ENCODE data around the gene HINT1.
A peak's percentile ranks its signal among the peaks of the same experiment; 100 is the strongest.

The HINT1 gene

DNA sequence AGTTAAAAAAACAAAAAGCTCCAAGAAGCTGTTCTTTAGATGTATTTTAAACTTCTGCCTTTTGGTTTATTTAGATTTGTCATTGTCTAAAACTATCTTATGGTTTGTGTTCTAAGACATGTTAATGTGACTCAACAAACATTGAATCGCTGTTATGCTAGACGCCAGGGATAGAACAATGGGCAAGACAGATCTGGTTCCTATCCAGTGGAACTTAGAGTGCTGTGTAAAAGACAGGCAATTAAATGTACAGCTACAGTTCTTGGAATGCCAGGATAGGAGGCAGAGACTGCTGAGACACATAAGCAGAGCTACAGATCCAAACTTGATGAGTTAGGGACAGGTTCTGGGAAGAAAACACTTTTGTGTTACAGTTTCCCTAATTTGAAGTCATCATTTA lies 28.1 kb upstream of the HINT1 start:
- DNase-seq (ENCODE audit: low spot score in 2 of 2), result no peak
- H3K9me3 Mint-ChIP-seq, result no peaks in the 10 kb centered on the region
- H3K4me3 Mint-ChIP-seq, result no peak overlapping the region
- peaks cover 8% of the 10 kb centered on the region for H3K36me3 Mint-ChIP-seq
- no peak for ATAC-seq
- H3K4me1 Mint-ChIP-seq, result no peaks in the 10 kb centered on the region
- H3K27ac Mint-ChIP-seq, result no peak overlapping the region

DNA sequence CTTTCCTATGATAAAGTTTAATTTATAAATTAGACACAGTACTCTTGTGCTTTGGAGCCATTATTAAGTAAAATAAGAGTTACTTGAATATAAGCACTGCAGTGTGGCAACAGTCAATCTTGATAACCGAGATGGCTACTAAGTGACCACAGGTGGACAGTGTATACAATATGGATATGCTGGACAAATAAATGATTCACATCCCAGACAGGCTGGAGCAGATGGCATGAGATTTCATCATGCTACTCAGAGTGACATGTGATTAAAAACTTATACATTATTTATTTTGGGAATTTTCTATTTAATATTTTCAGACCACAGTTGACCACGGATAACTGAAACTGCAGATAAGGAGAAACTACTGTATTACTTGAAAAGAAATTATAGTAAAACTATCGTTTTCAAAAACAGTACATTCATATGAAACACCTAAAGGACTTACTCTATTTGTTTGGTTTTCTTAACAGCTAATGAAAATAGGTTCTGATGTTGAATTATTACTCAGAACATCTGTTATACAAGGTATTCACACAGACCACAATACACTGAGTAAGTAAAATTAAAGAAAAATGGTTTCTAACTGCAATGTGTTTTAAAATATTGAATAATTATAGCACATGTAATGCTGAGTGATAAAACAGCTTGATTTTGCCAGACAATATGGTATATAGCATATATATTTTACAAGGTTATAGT lies 21.7 kb upstream of the HINT1 start:
- H3K4me3 Mint-ChIP-seq, result no peak overlapping the region
- H3K27ac Mint-ChIP-seq, result no peak overlapping the region
- DNase-seq (ENCODE audit: low spot score in 2 of 2), result no peak
- no peaks in the 10 kb centered on the region for H3K4me1 Mint-ChIP-seq
- no peaks in the 10 kb centered on the region for H3K9me3 Mint-ChIP-seq
- H3K36me3 Mint-ChIP-seq, result peaks cover 17% of the 10 kb centered on the region
- ATAC-seq, result no peak

DNA sequence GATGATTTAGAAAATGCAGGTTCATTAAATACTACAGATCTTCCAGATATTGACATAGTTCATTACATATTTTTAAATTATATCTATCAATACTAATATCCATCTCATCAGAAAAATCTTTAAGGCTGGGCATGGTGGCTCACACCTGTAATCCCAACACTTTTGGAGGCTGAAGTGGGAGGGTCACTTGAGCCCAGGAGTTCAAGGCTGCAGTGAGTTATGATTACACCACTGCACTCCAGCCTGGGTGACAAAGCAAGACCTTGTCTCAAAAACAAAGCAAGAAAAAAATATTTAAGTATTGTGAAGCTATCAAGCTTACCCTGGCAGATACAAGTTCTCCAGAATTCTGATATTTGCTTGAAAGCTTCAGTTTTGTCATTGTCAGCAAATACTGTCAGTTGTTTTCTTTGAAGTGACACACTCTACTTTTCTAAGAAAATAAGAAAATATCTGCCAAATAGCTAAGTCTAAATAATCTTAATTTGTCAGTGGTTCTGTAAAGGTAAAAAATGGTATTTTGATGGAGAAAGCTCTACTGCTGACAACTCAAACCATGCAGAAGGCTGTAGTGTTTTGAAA lies 20.6 kb upstream of the HINT1 start:
- Mint-ChIP-seq H3K27ac (no peak overlapping the region), H3K36me3 (peaks cover 17% of the 10 kb centered on the region), H3K4me3 (no peak overlapping the region), H3K4me1 (no peaks in the 10 kb centered on the region), H3K9me3 (no peaks in the 10 kb centered on the region)
- ATAC-seq, result no peak
- no peak for DNase-seq (ENCODE audit: low spot score in 2 of 2)

DNA sequence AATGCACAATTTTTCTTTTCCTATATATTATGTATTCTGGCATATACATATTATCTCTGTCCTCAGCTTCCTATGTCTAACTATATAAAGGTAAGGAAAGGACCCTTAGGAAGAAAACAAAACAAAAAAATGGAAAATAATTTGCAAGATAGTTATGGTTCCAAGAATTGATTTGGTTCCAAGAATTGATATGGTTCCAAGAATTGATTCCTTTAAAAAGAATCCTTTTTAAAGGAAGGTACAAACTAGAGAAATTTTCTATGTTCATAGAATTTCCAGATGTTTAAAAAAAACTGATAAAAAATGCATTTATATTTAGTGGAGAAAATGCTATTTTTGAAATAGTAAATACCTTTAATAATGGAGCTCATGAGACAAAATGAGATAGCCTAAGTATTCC lies 17.8 kb upstream of the HINT1 start:
- peaks cover 6% of the 10 kb centered on the region for H3K36me3 Mint-ChIP-seq
- ATAC-seq (no peak), DNase-seq (ENCODE audit: low spot score in 2 of 2) (no peak)
- no peaks in the 10 kb centered on the region for H3K9me3 Mint-ChIP-seq
- no peak overlapping the region for H3K4me3 Mint-ChIP-seq
- no peak overlapping the region for H3K27ac Mint-ChIP-seq
- H3K4me1 Mint-ChIP-seq, result peaks cover 6% of the 10 kb centered on the region

DNA sequence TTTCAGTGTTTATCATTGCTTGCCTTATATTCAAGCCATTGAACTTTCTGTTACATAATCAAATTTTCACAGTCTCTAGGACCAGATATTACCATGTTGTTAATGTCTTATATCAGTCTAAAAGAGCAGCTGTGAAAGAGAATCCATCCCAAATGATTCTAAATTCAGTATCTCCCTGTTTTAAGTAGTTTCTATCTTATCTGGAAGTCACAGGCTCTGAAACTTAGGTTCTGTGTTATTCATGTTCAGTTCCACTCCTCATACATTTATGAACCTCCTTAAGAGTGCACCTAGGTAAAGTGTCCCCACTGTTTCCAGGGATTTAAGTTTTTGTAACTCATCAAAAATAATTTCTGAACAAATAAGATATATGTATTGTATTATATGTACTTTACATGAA lies 15.4 kb upstream of the HINT1 start:
- no peak for DNase-seq (ENCODE audit: low spot score in 2 of 2)
- H3K4me3 Mint-ChIP-seq, result no peak overlapping the region
- no peak overlapping the region for H3K27ac Mint-ChIP-seq
- no peaks in the 10 kb centered on the region for H3K9me3 Mint-ChIP-seq
- H3K4me1 Mint-ChIP-seq, result peaks cover 15% of the 10 kb centered on the region
- no peak for ATAC-seq
- H3K36me3 Mint-ChIP-seq, result peaks cover 5% of the 10 kb centered on the region

DNA sequence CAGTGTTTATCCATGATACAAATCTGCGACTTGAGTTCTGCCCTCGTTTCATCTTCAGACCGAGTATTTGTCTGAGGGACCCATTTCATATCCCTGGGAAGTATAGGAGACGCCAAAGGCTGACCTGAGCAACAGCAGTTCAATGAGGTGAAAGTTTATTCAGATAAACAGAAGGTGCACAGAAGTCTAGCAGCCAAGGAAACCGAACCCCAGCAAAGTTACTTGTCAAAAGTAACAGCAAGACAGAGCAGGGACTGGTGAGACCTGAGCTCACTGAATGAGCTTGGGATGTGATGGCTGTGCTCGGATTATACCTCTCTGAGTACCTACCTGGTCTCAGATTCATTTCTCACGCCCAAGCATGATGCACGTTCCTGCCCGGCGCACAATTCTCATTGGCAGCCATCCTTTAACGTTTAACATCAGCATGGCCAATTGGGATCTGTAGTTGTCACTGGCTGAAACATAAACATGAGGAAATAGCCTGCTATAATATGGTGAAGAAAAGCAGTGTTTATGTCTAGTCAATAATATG lies 6.3 kb upstream of the HINT1 start:
- peak in 1 of 2 donors; percentile 59 for DNase-seq (ENCODE audit: low spot score in 2 of 2)
- H3K36me3 Mint-ChIP-seq, result no peaks in the 10 kb centered on the region
- H3K4me3 Mint-ChIP-seq, result peak overlapping the region; percentile 97
- H3K9me3 Mint-ChIP-seq, result no peaks in the 10 kb centered on the region
- peak overlapping the region; percentile 96 for H3K27ac Mint-ChIP-seq
- no peak for ATAC-seq
- H3K4me1 Mint-ChIP-seq, result peaks cover 15% of the 10 kb centered on the region

DNA sequence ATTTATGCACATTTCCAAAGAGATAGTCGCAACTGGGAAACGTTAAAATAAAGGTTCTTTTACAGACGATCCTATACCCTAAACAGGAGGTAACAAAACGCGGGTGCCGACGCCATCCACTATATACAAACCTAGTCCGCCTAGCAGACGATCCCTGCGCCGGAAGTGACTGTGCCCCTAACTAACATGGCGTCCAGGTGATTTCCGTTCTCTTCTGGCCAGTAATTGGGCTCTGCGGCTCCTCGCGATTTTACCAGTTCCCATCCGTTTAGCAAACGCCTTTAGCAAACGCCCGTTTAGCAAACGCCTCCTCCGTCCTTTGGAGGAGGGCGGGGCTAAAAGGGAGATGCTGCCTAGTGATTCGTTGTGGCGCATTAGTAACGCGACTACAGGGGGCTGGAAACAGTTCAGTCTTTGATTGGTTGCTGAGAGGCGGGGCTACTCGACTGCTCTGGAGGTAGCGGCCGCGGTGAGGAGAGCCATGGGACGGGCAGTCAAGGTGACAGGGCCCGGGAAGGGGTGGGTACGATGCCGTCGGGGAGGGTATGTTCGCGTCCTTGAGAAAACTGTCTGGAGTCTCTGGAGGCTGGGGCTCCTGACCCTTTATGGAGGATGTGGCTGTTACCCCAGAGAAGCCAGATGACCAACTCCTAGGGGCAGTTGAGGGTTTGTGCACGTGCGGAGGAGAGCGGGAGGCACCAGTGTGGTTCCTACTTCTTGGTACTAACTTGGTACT lies 5.7 kb upstream of the HINT1 start, which contains the start of gene LYRM7:
TSS of gene LYRM7 (plus strand) at position 405 of the 736 bp plus-strand sequence. CDS start at position 482, 77 bp downstream.
- Mint-ChIP-seq H3K36me3 (peaks cover 4% of the 10 kb centered on the region), H3K4me1 (peaks cover 18% of the 10 kb centered on the region), H3K27ac (peak within 1 kb of the TSS; percentile 96), H3K9me3 (no peaks in the 10 kb centered on the region), H3K4me3 (peak within 1 kb of the TSS; percentile 97)
- peak; percentile 97 for ATAC-seq
- peak; percentile 78 to 95 for DNase-seq (ENCODE audit: low spot score in 2 of 2)

DNA sequence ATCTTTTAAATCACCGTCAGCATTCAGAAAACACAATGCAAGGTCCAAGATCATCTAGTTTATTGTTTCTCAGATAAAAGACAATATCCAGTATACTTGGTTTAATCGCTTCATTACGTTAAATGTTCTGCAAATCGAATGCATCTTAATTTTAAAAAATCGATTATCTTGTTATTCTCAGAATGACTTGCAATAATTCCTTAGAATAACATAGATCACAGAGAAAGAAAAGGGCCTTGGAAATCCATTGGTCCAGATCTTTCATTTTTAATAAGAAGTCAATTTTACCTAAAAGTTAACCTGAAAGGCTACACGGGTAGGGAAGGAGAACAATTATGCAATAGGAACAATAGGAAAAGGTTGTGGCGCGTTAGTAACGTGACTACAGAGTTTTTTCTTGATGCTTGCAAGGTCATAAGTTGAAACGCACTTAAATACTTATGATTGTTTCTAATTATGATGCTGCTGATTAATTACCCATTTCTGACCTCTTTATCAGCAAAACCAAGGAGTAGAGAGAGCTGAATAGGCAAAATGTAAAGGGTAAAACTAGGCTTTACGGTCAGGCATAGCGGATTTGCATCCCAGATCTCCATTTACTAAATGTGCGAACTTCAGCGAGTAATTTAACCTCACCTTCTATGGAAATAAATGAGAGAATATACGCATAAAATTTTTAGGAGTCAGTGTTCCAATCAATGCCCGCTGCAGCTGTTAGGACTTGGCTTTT lies 4.9 kb upstream of the HINT1 start:
- H3K27ac Mint-ChIP-seq, result peak overlapping the region; percentile 96
- H3K4me1 Mint-ChIP-seq, result peaks cover 22% of the 10 kb centered on the region
- H3K9me3 Mint-ChIP-seq, result no peaks in the 10 kb centered on the region
- peak overlapping the region; percentile 97 for H3K4me3 Mint-ChIP-seq
- DNase-seq (ENCODE audit: low spot score in 2 of 2) (no peak), ATAC-seq (no peak)
- peaks cover 12% of the 10 kb centered on the region for H3K36me3 Mint-ChIP-seq

DNA sequence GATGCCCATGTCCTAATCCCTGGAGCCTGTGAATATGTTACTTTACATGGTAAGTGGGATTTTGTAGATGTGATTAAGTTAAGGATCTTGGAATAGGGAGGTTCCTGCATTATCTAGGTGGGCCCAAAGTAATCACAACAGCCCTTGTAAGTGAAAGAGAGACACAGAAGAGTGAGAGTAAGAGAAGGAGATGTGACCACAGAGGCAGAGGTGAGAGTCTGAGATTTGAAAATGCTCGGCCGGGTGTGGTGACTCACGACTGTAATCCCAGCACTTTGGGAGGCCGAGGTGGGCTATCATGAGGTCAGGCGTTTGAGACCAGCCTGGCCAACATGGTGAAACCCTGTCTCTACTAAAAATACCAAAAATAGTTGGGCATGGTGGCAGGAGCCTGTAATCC lies 2.6 kb upstream of the HINT1 start:
- Mint-ChIP-seq H3K36me3 (peaks cover 35% of the 10 kb centered on the region), H3K27ac (no peak overlapping the region), H3K9me3 (no peaks in the 10 kb centered on the region), H3K4me1 (peaks cover 31% of the 10 kb centered on the region), H3K4me3 (no peak overlapping the region)
- ATAC-seq (no peak), DNase-seq (ENCODE audit: low spot score in 2 of 2) (no peak)

DNA sequence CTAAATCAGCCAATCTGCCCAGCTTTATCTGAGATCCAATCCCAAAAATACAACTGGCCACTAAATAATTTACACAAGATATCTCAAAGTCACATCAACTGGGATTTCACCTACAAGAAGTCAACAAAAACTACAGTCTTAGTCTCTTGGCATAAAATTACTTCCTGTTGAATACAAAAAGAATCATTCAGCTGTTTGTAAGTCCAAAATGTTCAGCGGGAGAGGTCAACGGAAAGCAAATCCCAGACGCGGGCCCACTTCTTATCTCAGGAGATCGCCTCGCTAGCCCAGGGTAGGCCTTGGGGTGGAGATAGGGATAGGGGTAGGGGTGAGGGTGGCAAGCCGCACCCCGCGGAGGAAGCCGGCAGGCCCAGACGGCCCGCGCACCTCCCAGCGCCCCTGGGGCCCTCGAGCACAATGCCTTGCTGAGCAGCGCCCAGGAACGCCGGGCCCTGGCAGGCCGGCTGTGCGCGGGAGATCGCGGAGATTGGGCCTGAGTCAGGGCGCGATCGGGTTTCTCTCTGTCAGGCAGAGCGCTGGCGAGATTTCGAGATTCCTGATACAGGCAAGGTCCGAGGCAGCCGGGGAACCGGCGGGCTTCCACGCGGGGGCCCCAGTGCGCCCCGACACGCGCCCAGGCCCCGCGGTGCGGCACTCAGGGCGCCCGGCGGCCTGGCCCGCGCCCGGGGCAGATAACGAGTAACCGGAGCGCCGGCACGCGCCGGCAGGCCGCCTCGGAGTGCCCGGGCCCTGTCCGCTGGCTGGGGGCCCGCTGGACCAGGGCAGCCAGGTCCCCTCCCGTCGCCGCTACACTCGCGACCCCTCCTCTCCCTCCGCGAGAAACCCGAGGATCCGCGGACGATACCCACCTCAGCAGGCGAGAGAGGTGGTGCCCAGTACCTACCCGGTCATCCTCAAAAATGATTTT lies 601 bp downstream of the HINT1 start:
- Mint-ChIP-seq H3K36me3 (peaks cover 66% of the 10 kb centered on the region), H3K27ac (peak overlapping the region; percentile 95), H3K9me3 (no peaks in the 10 kb centered on the region), H3K4me3 (peak overlapping the region; percentile 85), H3K4me1 (peaks cover 29% of the 10 kb centered on the region)
- DNase-seq (ENCODE audit: low spot score in 2 of 2) (peak; percentile 55 to 85), ATAC-seq (peak; percentile 85)

DNA sequence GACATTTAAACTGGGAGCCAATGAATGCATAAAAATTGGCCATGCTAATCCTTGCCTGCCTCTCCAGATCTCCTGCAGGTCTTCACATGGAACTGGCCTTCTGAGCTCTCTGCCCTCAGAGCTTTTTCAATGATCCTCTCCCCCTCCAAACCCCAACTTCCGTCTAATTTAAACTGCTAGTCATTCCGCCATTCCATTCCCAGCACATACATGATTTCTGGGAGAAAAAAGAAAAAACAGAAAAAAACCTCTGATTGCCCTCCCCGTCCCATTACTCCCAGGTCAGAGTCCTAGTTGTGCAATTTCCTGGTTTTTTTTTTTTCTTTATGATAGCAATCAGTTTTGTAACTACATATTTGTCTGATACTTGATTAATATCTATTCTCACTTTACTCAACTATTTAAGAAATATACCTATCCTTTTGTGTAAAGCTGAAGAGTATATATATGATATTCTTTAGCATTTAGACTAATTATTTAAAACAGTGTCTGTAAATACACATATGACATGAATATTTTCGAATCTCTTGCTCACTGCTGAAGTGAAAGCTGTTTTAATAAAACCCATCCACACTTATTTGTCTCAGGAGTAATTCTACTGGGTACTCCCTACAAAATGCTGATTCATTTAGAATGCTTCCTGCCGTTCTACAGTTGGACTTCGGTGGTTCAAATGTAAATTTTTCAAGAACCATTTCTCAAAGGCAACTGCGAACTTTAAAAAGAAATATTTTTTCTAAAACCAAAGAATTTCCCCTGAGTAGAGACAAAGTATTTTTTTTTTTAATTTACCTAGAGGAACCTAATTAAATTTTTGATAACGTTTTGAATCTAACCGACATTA lies 1.6 kb downstream of the HINT1 start:
- Mint-ChIP-seq H3K4me1 (peaks cover 31% of the 10 kb centered on the region), H3K4me3 (peak overlapping the region; percentile 85), H3K36me3 (peaks cover 76% of the 10 kb centered on the region), H3K27ac (peak overlapping the region; percentile 95), H3K9me3 (no peaks in the 10 kb centered on the region)
- DNase-seq (ENCODE audit: low spot score in 2 of 2), result no peak
- no peak for ATAC-seq

DNA sequence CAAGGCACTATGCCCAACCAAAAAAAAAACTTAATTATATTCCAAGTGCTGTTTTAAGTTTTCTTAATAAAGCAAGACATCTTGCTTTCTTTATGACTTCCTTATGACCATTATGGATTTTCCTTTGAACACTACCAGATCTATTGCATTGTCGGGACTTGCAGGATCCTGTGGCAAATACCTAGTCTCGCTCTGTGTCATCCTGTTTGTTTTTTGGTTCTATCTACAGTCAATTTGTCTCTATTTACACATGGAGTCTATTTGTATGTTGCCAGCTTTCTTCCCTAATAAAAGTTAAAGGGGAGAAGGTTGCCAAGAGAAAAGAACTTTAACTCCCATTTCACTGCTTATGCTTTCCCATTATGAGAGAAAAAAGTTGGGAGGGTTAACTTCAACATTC lies 4.9 kb downstream of the HINT1 start:
- H3K36me3 Mint-ChIP-seq, result peaks cover 82% of the 10 kb centered on the region
- H3K4me3 Mint-ChIP-seq, result no peak overlapping the region
- no peak for ATAC-seq
- H3K4me1 Mint-ChIP-seq, result peaks cover 24% of the 10 kb centered on the region
- no peaks in the 10 kb centered on the region for H3K9me3 Mint-ChIP-seq
- no peak for DNase-seq (ENCODE audit: low spot score in 2 of 2)
- no peak overlapping the region for H3K27ac Mint-ChIP-seq

DNA sequence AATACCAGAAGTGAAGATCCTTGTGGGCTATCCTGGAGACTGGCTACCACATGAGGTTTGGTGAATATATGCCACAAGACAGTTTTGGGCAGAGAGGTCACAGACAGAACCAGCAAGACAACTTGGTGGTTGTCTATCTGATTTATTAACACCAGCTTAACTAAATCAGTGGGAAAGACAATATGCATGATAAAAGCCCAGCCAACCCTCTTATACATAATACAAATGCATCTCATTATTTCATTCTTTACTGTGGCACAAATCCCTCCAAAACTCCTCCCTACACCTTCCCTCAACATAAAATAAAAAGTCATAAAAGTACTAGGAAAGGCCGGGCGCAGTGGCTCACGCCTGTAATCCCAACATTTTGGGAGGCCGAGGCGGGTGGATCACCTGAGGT lies 8.1 kb downstream of the HINT1 start:
- Mint-ChIP-seq H3K36me3 (peaks cover 51% of the 10 kb centered on the region), H3K9me3 (no peaks in the 10 kb centered on the region), H3K27ac (no peak overlapping the region), H3K4me3 (no peak overlapping the region), H3K4me1 (peaks cover 10% of the 10 kb centered on the region)
- ATAC-seq (no peak), DNase-seq (ENCODE audit: low spot score in 2 of 2) (no peak)
